ENCODE measurements around the gene CEP104. TPM values are rescaled to one million over a fixed set of nuclear protein-coding genes. Genes with fewer than 3 reads are reported as not detected.
A peak's percentile ranks its signal among the peaks of the same experiment; 100 is the strongest.

CEP104 gene
- total RNA-seq, 1 experiment from 2014 or later = 47.7 TPM

DNA sequence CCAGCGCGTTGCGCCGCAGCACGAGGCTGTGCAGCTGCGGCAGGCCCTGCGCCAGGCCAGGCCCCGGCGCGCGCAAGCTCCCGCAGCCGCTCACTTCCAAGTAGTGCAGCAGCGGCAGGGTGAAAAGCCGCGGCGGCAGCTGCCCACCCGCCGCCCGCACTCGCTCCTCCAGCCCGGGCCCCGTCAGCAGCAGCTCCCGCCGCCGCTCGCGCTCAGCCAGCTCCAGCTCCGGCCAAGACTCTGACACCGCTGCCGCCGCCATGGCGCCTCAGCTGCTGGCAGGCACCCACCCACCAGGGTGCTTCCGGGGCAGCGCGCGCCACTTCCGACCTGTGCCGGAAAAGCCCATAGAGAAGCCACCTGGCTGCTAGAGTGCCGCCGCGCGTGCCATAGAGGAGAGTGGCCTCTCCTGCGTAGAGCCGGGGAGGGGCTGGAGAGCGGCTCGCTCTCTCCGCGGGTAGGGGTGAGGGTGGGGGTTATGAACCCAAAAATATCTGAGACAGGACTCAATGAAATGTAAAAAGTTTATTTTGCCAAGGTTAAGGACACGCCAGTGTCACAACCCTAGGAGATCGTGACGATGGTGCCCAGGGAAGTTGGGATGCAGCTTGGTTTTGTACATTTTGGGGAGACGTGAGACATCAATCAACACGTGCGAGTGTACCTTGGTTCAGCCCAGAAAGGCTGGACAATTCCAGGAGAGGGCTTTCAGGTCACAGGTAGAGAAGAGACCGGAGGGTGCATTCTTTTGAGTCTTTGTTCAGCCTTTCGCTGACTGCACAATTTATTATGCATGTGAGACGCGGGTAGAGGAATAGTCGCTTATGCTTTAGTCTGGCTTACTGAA is 60.6 kb downstream of the CEP104 start, which contains the start of gene LRRC47:
LRRC47 (minus strand) TSS at position 284 of the 847 bp plus-strand sequence; CDS start at position 262, 22 bp downstream.
- ChIA-PET POLR2A (ENCODE audit: unreplicated experiment) (interaction anchor here (0.6 kb wide), 1 partner anchor 363 kb away, joined by 3 read pairs; no protein-coding TSS in a partner anchor), CTCF (interaction anchor here (0.8 kb wide), 1 partner anchor 88 kb away, joined by 4 read pairs; no protein-coding TSS in a partner anchor)
- H4K20me1 ChIP-seq (ENCODE audit: insufficient read depth) = peaks cover 27% of the 10 kb centered on the region
- no peak within 1 kb of the TSS for H3K27ac ChIP-seq
- TF ChIP-seq EZH2 (IDR thresholded peaks at IDR 0.05; ENCODE audit: low read depth) = no peak
- TF ChIP-seq CTCF (conservative IDR thresholded peaks at IDR 0.05) = no peak
- H3K4me3 ChIP-seq = peak within 1 kb of the TSS; percentile 81
- no peaks in the 10 kb centered on the region; the same call in 1 of the 2 replicates for H3K36me3 ChIP-seq (ENCODE audit: low read depth)
- DNase-seq = peak; percentile 78 to 89
- H3F3A ChIP-seq (ENCODE audit: insufficient read depth, low read depth) = no peaks in the 10 kb centered on the region
- H2AFZ ChIP-seq = peak within 1 kb of the TSS; percentile 92
- intact Hi-C loops (cut with micrococcal nuclease; ENCODE audit: unreplicated experiment) = loop anchor here (5.0 to 10.0 kb wide), 2 partner anchors 108 to 344 kb away; partner anchors contain the start of genes ARHGEF16 and C1orf174
- peaks cover 19% of the 10 kb centered on the region for H3K4me1 ChIP-seq (replicated peaks; ENCODE audit: insufficient read depth)
- 0 out of 2 replicates have a peak, but pooled peaks cover 3% of the 10 kb centered on the region for H3K27me3 ChIP-seq (ENCODE audit: insufficient read depth, low read depth)
- BruUV-seq (replicated peaks) = no TSS peak
- no peaks in the 10 kb centered on the region for H3K9me3 ChIP-seq (ENCODE audit: insufficient read depth, low read depth)
- peaks cover 42% of the 10 kb centered on the region for H3K79me2 ChIP-seq (ENCODE audit: low read depth)
- H3K4me2 ChIP-seq = peak within 1 kb of the TSS; percentile 86
- no peaks in the 10 kb centered on the region for H3K9me2 ChIP-seq (ENCODE audit: insufficient read depth)

- TF ChIP-seq CTCF (conservative IDR thresholded peaks at IDR 0.05) = no peak
- no peak for TF ChIP-seq EZH2 (IDR thresholded peaks at IDR 0.05; ENCODE audit: low read depth)
- peak overlapping the region; percentile 81 for H3K4me3 ChIP-seq
- H3K4me2 ChIP-seq = peak overlapping the region; percentile 86
- no TSS peak for BruUV-seq (replicated peaks)
- no peak overlapping the region; the same call in 1 of the 2 replicates for H2AFZ ChIP-seq
- ChIA-PET CTCF (no interaction called here), POLR2A (ENCODE audit: unreplicated experiment) (interaction anchor here (0.6 kb wide), 1 partner anchor 363 kb away, joined by 3 read pairs; no protein-coding TSS in a partner anchor)
- no peaks in the 10 kb centered on the region; the same call in 1 of the 2 replicates for H3K36me3 ChIP-seq (ENCODE audit: low read depth)
- H4K20me1 ChIP-seq (ENCODE audit: insufficient read depth) = peaks cover 27% of the 10 kb centered on the region
- no peaks in the 10 kb centered on the region for H3F3A ChIP-seq (ENCODE audit: insufficient read depth, low read depth)
- H3K79me2 ChIP-seq (ENCODE audit: low read depth) = peaks cover 45% of the 10 kb centered on the region
- no peak for DNase-seq
- no peaks in the 10 kb centered on the region for H3K9me3 ChIP-seq (ENCODE audit: insufficient read depth, low read depth)
- H3K9me2 ChIP-seq (ENCODE audit: insufficient read depth) = no peaks in the 10 kb centered on the region
- peaks cover 19% of the 10 kb centered on the region for H3K4me1 ChIP-seq (replicated peaks; ENCODE audit: insufficient read depth)
- 0 out of 2 replicates have a peak, but pooled peaks cover 3% of the 10 kb centered on the region for H3K27me3 ChIP-seq (ENCODE audit: insufficient read depth, low read depth)
- no peak overlapping the region for H3K27ac ChIP-seq
- intact Hi-C loops (cut with micrococcal nuclease; ENCODE audit: unreplicated experiment) = loop anchor here (5.0 to 10.0 kb wide), 2 partner anchors 109 to 343 kb away; partner anchors contain the start of genes ARHGEF16 and C1orf174
Measured at GRCh38 chr1:3795453-3796214, 61.4 kb downstream of the CEP104 start.

DNA sequence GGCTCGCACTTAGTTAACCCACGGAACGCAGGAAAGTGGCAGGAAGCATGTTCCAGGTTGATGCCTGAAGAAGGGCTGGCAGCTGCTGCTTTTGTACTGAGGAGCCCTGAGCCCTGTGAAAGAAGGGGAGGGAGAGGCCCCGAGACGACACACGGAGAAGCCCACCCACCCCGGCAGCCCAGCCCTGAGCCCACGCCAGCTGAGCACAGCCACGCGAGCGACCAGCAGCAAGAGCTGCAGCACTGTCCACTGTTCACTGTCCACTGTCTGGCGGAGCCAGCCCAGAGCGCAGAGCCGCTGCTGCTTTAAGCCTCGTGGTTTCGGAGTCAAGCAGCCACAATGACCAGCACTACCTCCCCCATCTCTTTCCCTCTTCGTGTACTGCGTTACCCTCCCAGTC is 66.1 kb downstream of the CEP104 start:
- Histone ChIP-seq H3K27ac (no peak overlapping the region), H3K4me2 (no peak overlapping the region), H3F3A (ENCODE audit: insufficient read depth, low read depth) (no peaks in the 10 kb centered on the region; the same call in 1 of the 2 replicates), H3K4me3 (no peak overlapping the region), H3K9me3 (ENCODE audit: insufficient read depth, low read depth) (no peaks in the 10 kb centered on the region), H4K20me1 (ENCODE audit: insufficient read depth) (peaks cover 52% of the 10 kb centered on the region), H3K4me1 (replicated peaks; ENCODE audit: insufficient read depth) (peaks cover 12% of the 10 kb centered on the region), H3K36me3 (ENCODE audit: low read depth) (peaks cover 2% of the 10 kb centered on the region), H2AFZ (no peak overlapping the region), H3K79me2 (ENCODE audit: low read depth) (peaks cover 45% of the 10 kb centered on the region), H3K27me3 (ENCODE audit: insufficient read depth, low read depth) (no peaks in the 10 kb centered on the region), H3K9me2 (ENCODE audit: insufficient read depth) (no peaks in the 10 kb centered on the region)
- POLR2A ChIA-PET (ENCODE audit: unreplicated experiment) = no interaction called here
- no peak for DNase-seq
- CTCF ChIA-PET = interaction anchor here (0.6 kb wide), 1 partner anchor 17 kb away, joined by 8 read pairs; no protein-coding TSS in a partner anchor
- no peak for TF ChIP-seq EZH2 (IDR thresholded peaks at IDR 0.05; ENCODE audit: low read depth)
- no peak for TF ChIP-seq CTCF (conservative IDR thresholded peaks at IDR 0.05)
- intact Hi-C loops (cut with micrococcal nuclease; ENCODE audit: unreplicated experiment) = loop anchor here (10.0 kb wide), 1 partner anchor 114 kb away; the partner anchor contains the start of gene C1orf174
- BruUV-seq (replicated peaks) = no TSS peak

Data from PC-9 (cell line).